HepG2 (cell line): ENCODE measurements around the gene NAT14. TPM values are rescaled to one million over a fixed set of nuclear protein-coding genes. Genes with fewer than 3 reads are reported as not detected.
A peak's percentile ranks its signal among the peaks of the same experiment; 100 is the strongest.

Experiments used
- GTF3A ChIP-seq: sonication (generic); formaldehyde crosslinking; conservative IDR thresholded peaks from 2 replicates; pipeline ENCODE4 v1.4.0; 2020; ENCODE audit warnings: mild to moderate bottlenecking, missing genetic modification reagents
- HDAC1 ChIP-seq: sonication (generic); formaldehyde crosslinking; IDR thresholded peaks from 2 replicates; pipeline ENCODE4 v1.5.1; 2020; ENCODE audit warnings: mild to moderate bottlenecking, missing genetic modification reagents
- HMG20B ChIP-seq: conservative IDR thresholded peaks from 2 replicates; pipeline ENCODE4 v1.6.1; 2016; ENCODE audit warnings: missing genetic modification reagents, missing compliant biosample characterization
- MTF1 ChIP-seq: sonication (generic); formaldehyde crosslinking; IDR thresholded peaks from 2 replicates; pipeline ENCODE4 v1.5.0; 2020; ENCODE audit warnings: missing genetic modification reagents
- MZF1 ChIP-seq: sonication (generic); formaldehyde crosslinking; IDR thresholded peaks from 2 replicates; pipeline ENCODE4 v1.8.1; 2023; ENCODE audit warnings: mild to moderate bottlenecking, missing genetic modification reagents, borderline replicate concordance
- ZBTB8A ChIP-seq: sonication (generic); formaldehyde crosslinking; IDR thresholded peaks from 2 replicates; pipeline ENCODE4 v1.4.0; 2020; ENCODE audit warnings: mild to moderate bottlenecking, low read depth, missing genetic modification reagents, borderline replicate concordance
- ZFP41 ChIP-seq: sonication (generic); formaldehyde crosslinking; IDR thresholded peaks from 2 replicates; pipeline ENCODE4 v1.4.0; 2020; ENCODE audit warnings: mild to moderate bottlenecking, missing genetic modification reagents, borderline replicate concordance
- ZNF251 ChIP-seq: sonication (generic); formaldehyde crosslinking; IDR thresholded peaks from 2 replicates; pipeline ENCODE4 v1.9.0; 2021; ENCODE audit warnings: mild to moderate bottlenecking, missing genetic modification reagents
- ZNF264 ChIP-seq: sonication (generic); formaldehyde crosslinking; IDR thresholded peaks from 2 replicates; pipeline ENCODE4 v1.4.0; 2020; ENCODE audit warnings: missing genetic modification reagents
- ZNF557 ChIP-seq: sonication (generic); formaldehyde crosslinking; IDR thresholded peaks from 2 replicates; pipeline ENCODE4 v1.4.0; 2020; ENCODE audit warnings: missing genetic modification reagents
- polyA plus RNA-seq, 8 experiments: library from polyadenylated mRNA; depleted of rRNA in 3 of 8; stranded (reverse) in 7 of 8; unstranded in 1 of 8; fragments of >200 nt; fragmentation: Illumina TruSeq in 4 of 8; extraction: Trizol in 4 of 8; gene quantifications; 2 replicates each; pipeline versions ENCODE4 v1.2.1 to v1.2.3, GENCODE V29; 2011 to 2016; ENCODE audit warnings: low read depth in 4 of 8, missing spikeins in 1 of 8, mixed read lengths in 1 of 8; ENCODE audit not compliant: insufficient read depth in 1 of 8
- total RNA-seq, 5 experiments: library from RNA; depleted of rRNA; stranded (reverse); fragments of >200 nt; fragmentation: Illumina TruSeq; extraction: Trizol; gene quantifications; 2 replicates each; pipeline ENCODE4 v1.2.3, GENCODE V29; 2016; ENCODE audit warnings: low read depth in 1 of 5
- TF ChIP-seq, protein P1 (sequence below): sonication (generic); formaldehyde crosslinking; IDR thresholded peaks from 2 replicates; pipeline ENCODE4 v1.4.0; 2020; ENCODE audit warnings: missing genetic modification reagents
- TF ChIP-seq, protein P2 (sequence below): sonication (generic); formaldehyde crosslinking; IDR thresholded peaks from 2 replicates; pipeline ENCODE4 v1.5.1; 2020; ENCODE audit warnings: mild to moderate bottlenecking, missing genetic modification reagents, moderate library complexity
- TF ChIP-seq, protein P3 (sequence below): sonication (generic); formaldehyde crosslinking; IDR thresholded peaks from 2 replicates; pipeline ENCODE4 v1.8.0; 2022; ENCODE audit warnings: mild to moderate bottlenecking, missing genetic modification reagents; ENCODE audit not compliant: insufficient replicate concordance
- TF ChIP-seq, protein P4 (sequence below): sonication (generic); formaldehyde crosslinking; IDR thresholded peaks from 2 replicates; pipeline ENCODE4 v1.4.0; 2020; ENCODE audit warnings: mild to moderate bottlenecking, missing genetic modification reagents

Gene NAT14
- total and polyA plus RNA-seq, 2 of the 13 experiments (the other 11 are each of a cell fraction or from before 2014, with no cell fraction given): 20.7 to 22.3 TPM

DNA sequence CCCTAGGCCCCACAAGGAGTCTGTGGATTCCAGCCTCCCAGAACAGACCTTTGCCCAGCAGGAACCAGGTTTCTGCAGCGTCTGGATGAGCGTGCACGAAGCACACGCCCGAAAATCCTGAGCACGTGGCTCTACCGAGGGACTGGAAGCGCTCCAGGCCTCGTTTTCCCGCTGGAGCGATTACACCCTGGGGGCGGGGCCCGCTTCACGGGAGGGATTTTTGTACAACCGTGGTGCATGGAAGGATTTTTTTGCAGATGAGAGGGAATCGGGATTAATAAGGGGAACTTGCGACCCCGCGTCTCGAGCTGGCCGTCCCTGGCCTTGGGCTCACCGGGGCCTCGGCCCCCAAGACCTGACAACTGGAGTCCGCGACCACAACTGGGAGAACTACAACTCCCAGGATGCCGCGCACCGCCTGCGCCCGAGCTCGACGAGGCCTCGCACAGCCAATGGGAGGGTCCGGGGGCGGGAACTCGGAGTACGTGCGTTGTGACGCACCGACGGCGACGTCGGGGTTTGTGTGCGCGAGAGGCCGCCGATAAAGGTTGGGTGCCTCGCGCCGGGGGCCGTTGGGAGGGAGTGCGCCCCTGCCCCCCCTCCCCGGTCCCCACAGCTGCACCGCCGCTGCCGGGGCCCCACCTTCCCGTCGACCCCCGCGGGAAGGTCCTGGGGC is 8.8 kb upstream of the NAT14 start, which contains the start of gene ZNF628 (continued):
- TF ChIP-seq ZBTB8A: peak; percentile 87; the same call in 1 of the 2 replicates
- no peak for TF ChIP-seq ZNF251
- peak; percentile 15; the same call in 1 of the 2 replicates for TF ChIP-seq HMG20B (CRISPR knock-in tag)
- peak; percentile 79; the same call in 1 of the 2 replicates for TF ChIP-seq ZNF264
- TF ChIP-seq, protein P1, sequence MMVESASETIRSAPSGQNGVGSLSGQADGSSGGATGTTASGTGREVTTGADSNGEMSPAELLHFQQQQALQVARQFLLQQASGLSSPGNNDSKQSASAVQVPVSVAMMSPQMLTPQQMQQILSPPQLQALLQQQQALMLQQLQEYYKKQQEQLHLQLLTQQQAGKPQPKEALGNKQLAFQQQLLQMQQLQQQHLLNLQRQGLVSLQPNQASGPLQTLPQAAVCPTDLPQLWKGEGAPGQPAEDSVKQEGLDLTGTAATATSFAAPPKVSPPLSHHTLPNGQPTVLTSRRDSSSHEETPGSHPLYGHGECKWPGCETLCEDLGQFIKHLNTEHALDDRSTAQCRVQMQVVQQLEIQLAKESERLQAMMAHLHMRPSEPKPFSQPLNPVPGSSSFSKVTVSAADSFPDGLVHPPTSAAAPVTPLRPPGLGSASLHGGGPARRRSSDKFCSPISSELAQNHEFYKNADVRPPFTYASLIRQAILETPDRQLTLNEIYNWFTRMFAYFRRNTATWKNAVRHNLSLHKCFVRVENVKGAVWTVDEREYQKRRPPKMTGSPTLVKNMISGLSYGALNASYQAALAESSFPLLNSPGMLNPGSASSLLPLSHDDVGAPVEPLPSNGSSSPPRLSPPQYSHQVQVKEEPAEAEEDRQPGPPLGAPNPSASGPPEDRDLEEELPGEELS: 0 out of 2 replicates have a peak, but pooled peaks have one; percentile 36
- TF ChIP-seq, protein P2, sequence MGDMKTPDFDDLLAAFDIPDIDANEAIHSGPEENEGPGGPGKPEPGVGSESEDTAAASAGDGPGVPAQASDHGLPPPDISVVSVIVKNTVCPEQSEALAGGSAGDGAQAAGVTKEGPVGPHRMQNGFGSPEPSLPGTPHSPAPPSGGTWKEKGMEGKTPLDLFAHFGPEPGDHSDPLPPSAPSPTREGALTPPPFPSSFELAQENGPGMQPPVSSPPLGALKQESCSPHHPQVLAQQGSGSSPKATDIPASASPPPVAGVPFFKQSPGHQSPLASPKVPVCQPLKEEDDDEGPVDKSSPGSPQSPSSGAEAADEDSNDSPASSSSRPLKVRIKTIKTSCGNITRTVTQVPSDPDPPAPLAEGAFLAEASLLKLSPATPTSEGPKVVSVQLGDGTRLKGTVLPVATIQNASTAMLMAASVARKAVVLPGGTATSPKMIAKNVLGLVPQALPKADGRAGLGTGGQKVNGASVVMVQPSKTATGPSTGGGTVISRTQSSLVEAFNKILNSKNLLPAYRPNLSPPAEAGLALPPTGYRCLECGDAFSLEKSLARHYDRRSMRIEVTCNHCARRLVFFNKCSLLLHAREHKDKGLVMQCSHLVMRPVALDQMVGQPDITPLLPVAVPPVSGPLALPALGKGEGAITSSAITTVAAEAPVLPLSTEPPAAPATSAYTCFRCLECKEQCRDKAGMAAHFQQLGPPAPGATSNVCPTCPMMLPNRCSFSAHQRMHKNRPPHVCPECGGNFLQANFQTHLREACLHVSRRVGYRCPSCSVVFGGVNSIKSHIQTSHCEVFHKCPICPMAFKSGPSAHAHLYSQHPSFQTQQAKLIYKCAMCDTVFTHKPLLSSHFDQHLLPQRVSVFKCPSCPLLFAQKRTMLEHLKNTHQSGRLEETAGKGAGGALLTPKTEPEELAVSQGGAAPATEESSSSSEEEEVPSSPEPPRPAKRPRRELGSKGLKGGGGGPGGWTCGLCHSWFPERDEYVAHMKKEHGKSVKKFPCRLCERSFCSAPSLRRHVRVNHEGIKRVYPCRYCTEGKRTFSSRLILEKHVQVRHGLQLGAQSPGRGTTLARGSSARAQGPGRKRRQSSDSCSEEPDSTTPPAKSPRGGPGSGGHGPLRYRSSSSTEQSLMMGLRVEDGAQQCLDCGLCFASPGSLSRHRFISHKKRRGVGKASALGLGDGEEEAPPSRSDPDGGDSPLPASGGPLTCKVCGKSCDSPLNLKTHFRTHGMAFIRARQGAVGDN (CRISPR knock-in tag): peak; percentile 100
- TF ChIP-seq, protein P3, sequence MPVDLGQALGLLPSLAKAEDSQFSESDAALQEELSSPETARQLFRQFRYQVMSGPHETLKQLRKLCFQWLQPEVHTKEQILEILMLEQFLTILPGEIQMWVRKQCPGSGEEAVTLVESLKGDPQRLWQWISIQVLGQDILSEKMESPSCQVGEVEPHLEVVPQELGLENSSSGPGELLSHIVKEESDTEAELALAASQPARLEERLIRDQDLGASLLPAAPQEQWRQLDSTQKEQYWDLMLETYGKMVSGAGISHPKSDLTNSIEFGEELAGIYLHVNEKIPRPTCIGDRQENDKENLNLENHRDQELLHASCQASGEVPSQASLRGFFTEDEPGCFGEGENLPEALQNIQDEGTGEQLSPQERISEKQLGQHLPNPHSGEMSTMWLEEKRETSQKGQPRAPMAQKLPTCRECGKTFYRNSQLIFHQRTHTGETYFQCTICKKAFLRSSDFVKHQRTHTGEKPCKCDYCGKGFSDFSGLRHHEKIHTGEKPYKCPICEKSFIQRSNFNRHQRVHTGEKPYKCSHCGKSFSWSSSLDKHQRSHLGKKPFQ (CRISPR knock-in tag): no peak
- TF ChIP-seq HDAC1 (CRISPR knock-in tag): peak; percentile 63
- TF ChIP-seq ZNF557 (CRISPR knock-in tag): no peak
- TF ChIP-seq, protein P4, sequence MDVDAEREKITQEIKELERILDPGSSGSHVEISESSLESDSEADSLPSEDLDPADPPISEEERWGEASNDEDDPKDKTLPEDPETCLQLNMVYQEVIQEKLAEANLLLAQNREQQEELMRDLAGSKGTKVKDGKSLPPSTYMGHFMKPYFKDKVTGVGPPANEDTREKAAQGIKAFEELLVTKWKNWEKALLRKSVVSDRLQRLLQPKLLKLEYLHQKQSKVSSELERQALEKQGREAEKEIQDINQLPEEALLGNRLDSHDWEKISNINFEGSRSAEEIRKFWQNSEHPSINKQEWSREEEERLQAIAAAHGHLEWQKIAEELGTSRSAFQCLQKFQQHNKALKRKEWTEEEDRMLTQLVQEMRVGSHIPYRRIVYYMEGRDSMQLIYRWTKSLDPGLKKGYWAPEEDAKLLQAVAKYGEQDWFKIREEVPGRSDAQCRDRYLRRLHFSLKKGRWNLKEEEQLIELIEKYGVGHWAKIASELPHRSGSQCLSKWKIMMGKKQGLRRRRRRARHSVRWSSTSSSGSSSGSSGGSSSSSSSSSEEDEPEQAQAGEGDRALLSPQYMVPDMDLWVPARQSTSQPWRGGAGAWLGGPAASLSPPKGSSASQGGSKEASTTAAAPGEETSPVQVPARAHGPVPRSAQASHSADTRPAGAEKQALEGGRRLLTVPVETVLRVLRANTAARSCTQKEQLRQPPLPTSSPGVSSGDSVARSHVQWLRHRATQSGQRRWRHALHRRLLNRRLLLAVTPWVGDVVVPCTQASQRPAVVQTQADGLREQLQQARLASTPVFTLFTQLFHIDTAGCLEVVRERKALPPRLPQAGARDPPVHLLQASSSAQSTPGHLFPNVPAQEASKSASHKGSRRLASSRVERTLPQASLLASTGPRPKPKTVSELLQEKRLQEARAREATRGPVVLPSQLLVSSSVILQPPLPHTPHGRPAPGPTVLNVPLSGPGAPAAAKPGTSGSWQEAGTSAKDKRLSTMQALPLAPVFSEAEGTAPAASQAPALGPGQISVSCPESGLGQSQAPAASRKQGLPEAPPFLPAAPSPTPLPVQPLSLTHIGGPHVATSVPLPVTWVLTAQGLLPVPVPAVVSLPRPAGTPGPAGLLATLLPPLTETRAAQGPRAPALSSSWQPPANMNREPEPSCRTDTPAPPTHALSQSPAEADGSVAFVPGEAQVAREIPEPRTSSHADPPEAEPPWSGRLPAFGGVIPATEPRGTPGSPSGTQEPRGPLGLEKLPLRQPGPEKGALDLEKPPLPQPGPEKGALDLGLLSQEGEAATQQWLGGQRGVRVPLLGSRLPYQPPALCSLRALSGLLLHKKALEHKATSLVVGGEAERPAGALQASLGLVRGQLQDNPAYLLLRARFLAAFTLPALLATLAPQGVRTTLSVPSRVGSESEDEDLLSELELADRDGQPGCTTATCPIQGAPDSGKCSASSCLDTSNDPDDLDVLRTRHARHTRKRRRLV (CRISPR knock-in tag): peak; percentile 88
- TF ChIP-seq ZFP41: peak; percentile 91; the same call in 1 of the 2 replicates
- TF ChIP-seq MTF1 (CRISPR knock-in tag): 0 out of 2 replicates have a peak, but pooled peaks have one; percentile 14
- 0 out of 2 replicates have a peak, but pooled peaks have one; percentile 38 for TF ChIP-seq MZF1 (CRISPR knock-in tag)
- no peak for TF ChIP-seq GTF3A (CRISPR knock-in tag)
